Stimulated activated CD8-positive, alpha-beta memory T cell treated with anti-CD3 and anti-CD28 coated beads, Interleukin-2, amount 100 ng/mL, for 1 hour (primary cell): ENCODE results near the gene CD6.
"Not testable (repeated sequence)": the region's sequence is repeated elsewhere in the genome, so short reads cannot be mapped to it uniquely, and the experiment has no call there.

ENCODE experiments used
- DNase-seq, 2 donors: peaks; one replicate each; pipeline ENCODE4 v3.0.0-alpha.2; 2020; ENCODE audit warnings: low read depth in 2 of 2

Gene CD6

DNA sequence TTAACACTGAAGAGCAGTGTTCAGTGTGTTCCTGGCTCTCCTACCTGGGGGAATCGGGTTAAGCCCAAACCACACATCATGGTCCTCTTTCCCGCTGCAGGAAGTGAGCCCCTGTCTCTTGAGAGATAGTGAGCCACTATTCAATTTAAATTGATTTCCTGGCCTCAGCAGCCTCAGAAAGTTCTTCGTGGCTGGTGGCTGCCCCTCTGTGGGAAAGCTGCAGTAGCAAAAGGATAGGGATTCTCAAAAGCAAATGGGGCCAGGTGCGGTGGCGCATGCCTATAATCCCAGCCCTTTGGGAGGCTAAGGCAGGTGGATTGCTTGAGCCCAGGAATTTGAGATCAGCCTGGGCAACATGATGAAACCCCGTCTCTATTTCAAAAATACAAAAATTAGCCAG, 81.7 kb downstream of the CD6 start:
- no peak for DNase-seq

DNA sequence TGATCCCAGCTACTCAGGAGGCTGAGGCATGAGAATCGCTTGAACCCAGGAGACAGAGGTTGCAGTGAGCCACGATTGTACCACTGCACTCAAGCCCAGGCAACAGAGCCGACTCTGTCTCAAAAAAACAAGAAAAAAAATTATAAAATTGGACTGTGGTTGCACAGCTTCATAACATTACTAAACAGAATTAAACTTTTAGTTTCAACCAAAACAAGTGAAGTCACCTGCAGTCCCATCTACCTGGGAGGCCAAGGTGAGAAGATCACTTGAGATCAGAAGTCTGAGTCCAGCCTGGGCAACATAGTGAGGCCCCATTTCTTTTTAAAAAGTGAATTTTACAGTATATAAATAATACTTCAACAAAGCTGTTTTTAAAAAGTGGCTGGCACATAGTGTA, 83.0 kb downstream of the CD6 start:
- DNase-seq: no peak

DNA sequence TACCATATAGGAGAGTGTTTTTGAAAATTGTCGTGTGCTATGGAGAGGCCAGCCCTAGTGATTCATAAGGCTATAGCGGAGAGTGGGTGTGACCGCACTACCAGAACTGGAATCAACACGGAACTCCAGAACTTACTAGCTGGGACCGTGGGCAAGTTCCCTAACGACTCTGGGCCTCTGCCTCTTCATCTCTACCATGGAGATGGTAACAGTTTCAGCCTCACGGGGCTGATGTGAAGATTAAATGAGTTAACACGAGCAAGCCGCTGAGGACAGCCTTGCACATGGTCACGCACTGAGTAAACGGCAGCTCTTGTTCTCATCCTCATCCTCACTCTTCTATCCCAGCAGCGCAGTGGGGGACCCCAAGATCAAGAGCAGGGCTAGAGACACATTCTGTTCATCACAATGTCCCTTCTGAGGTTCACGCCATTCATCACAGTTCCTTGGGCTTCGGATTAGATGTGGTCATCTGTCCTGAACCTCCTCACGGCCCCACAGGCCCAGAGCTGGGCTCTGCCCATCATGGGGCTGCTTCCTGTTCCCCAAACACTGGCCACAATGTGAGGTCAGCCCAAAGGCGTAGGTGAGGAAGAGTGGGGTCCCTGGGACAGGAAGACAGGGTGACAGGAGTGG, 83.6 kb downstream of the CD6 start:
- no peak for DNase-seq

DNA sequence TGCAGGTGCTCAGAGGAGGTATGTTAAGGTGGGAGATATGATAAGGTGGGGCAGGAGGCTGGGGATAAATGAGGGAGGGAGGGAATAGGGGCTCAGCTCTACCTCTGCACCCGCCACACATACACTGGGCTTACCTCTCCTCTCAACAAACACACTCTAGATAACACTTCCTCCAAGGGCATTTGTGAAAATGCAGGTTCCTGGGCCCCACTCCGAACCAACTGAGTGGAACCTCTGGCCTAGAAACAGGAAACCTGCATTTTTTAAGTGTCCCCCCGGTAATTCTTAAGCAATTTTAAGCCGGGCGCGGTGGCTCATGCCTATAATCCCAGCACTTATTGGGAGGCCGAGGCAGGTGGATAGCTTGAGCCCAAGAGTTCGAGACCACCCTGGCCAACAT, 84.3 kb downstream of the CD6 start:
- no peak for DNase-seq

DNA sequence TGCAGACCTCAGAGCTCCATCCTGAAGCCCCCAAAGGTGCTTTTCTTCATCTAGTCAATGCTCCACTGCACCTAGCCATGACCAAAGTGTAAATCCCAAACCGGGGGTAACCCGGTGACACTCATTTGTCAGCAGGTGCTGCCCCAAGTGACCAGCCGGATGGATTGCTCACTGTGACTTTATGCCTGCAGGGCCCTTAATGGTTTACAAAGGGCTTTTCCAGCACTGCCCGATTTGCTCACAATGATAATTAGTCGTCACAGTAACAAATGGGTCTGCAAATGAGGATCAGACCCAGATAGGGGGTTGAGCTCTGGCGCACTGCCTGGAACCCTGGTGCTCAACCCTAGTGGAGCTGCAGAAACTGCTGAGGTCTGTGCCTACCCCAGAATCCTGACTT, 85.1 kb downstream of the CD6 start:
- no peak for DNase-seq

DNA sequence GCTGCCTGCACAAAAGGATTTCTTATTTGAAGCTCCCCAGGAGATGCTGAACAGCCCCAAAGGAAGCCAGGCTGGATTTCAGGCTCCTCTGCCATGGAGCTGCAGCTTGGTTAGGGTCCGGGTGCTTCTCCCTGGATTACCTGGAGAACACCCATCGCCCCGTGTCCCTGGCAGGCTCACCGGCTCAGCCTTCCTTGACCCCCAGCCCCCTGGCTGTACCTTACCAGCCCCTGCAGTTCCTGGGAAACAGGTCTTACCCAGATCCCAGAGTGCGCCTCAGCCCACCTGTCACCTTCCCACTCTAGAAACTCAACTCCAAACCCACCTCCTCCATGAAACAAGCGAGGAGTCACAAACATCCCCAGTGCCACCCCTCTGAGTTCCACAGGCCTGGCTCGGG, 85.5 kb downstream of the CD6 start:
- no peak for DNase-seq

DNA sequence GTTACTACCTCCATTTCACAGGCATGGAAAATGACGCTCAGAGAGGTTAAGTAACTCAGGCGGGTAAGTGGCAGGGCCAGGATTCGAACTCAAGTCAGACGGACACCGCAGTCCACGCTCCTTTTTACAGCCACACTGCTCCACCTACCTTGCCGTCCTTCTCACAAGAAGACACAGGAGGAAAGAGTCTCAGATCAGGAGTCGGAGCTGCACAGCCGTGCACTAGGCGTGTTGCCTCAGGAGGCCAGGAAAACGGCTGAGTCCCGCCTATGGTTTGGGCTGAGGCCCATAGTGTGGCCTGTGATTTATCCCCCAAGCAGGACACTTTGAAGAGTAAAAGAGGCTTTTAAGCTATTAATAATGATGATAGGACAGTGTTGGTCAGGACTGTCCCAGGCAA, 86.1 kb downstream of the CD6 start:
- DNase-seq: no peak

DNA sequence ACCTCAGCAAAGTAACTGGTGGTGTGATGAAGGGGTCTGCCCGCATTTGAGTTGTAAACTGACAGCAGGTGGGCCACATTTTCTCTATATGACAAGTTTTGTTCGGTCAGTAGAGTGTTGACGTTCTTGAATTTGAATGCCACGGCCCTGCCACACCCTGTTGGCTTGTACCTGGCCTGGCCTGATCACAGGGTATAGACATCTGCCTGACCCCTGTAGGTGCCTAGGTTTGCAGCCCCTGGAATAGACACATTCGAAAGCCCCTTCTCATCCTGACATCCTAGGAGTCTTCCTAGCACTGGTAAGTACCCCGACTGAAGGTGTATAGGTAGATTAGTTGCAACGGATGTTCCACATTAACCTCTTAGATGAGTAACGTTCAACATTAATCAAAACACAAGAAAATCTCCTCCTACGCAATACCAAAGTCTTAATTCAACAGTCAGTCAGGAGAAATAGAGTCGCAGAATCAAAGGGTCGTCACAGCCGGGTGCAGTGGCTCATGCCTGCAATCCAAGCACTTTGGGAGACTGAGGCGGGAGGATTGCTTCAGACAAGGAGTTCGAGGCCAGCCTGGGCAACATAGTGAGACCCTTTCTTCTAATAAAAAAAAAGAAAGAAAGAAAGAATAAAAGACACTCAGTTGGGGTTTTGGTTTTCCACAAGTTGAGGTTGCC, 87.2 kb downstream of the CD6 start:
- no peak for DNase-seq

DNA sequence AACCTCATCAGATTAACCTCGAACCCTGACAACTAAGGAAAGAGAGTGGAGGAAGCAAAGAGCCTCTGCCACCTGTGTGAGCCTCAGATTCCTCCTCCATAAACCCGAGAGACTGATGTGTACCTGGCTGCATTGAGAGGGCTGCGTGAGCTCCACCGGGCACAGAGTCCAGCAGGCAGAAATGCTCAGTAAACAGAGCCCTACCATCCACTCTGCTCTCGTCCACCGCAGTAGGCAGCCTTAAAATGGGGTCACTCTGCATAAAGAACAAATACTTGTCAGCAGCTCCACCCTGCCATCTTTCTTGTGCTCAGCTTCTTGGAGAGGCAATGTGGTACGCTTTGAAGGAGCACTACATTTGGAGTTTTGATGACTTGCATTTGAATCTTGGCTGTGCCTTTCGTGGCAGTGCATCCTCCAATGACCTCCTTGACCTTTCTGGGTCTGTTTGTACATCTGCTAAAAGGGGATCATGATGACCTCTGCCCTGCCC, 87.8 kb downstream of the CD6 start:
- no peak for DNase-seq

DNA sequence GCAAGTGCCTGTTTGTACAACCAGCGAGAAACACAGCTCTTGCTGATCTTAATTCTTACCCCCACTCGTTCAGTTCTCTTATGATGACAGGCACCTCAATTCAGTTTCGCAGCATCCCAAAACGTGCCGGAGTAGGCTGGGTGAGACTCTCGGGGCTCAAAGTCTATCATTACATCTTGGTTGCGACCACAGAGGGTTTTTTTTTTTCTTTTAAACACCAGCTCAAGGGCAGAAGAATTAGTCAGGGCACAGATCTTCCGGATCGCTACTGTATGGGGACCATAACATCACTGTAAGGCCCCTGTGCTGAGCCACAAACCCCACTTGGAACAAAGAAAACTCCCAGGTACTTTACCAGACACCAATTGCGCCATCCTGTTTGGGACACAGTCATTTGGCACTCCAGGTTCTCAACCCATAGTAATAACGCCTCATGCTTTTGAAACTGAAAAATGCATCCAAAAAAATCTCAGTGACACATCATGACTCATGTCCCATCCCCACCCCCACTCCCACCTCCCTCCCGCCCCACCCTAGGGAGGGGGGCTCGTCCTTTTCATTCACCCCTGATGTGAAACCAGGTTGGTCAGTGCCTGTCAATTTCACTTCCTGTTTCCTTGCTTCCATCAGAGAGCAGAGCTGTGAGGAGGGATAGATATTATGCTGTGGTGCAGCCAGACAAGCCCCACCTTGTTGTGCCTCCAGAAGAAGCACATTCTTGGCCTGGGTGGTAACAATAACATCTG, 89.8 kb downstream of the CD6 start:
- DNase-seq: peak; percentile 31 to 47

DNA sequence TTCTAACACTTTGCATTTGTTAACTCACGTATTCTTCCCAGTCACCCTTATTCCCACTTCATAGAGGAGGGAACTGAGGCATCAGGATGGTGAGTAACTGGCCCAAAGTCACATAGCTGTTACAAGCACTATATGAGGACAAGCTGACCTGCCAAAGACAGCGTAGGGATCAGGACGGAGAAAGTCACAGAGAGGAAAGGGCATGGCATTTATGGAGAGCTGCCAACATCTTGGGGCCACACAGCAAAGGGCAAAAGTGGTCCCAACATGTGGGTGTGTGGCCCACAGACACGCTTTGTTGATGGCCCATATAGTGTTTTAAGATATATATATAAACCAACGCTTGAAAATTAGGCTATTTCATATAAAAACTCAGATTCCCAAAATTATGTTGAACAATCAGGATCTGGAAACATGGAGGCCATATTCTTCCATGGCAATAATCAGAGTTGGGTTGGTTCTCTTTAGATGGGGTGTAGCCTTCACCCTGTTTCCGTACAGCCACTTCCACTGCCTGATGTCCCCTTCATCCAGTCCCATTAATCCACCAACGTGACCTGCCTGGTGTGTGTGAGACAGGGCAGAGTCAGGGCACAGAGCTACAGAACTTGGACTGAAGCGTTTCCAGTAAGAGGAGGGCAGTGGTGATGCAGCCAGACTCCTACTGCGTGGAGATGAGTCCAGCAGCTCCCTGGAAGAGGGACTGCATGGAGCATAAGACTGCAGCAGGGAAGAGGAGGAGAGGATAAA, 90.9 kb downstream of the CD6 start:
- no peak for DNase-seq

DNA sequence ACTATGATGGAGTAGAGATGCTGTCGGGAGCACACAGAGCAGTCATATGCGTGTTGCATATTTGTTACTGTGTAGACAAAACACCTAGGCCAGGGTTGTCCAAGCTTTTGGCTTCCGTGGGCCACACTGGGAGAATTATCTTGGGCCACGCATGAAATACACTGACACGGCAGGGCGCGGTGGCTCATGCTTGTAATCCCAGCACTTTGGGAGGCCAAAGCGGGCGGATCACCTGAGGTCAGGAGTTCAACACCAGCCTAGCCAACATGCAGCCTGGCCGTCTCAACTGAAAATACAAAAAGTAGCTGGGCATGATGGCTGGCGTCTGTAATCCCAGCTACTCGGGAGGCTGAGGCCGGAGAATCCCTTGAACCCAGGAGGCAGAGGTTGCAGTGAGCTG, 93.8 kb downstream of the CD6 start:
- not testable (repeated sequence) for DNase-seq

DNA sequence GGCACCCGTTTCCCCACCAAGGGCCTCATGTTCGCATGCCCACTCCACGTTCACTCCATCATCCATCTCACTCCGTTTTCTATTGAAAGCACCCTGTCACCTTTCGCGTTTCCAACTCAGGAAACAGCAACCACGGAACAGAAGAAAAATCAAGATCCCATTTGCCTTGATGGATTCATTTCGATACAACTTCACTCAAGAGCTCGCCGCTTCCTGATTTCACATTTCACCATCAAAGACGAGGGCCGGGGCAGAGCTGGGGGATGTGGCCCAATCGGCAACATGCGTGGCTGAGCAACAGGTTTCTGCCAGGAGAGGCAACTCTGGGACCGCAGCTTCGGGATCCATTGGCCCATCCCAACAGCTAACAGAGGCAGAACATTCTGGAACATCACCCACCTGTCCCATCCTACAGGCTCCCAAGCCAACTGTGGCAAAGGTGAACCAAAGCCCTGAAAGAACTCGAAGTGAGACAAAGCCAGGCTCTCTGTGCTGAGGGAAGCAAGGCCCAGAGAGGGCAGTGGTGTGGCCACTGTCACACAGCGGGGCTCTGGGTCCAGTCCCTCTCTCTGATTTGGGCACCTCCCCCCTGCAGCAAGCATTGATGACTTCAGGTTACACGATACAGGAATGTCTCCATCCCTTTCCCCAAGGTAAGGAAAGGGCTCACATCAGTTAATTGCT, 94.6 kb downstream of the CD6 start:
- no peak for DNase-seq

DNA sequence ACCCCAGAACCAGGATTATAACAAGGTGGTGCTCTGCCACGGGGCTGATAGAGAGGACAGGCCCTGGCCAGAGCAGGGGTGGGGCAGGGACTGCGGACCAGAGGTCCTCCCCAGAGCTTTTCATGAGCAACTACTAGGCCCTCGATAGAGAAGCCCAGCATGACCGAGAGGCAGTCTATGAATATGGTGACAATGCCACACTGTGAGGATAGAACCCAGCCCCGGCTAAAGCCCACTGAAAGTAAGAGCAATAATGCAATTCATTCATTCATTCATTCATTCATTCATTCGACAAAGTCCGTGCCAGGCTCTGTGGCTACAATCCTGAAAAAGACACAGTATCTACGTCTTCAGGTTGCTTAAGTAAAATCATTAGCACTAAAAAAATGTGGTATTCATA, 95.2 kb downstream of the CD6 start:
- no peak for DNase-seq

DNA sequence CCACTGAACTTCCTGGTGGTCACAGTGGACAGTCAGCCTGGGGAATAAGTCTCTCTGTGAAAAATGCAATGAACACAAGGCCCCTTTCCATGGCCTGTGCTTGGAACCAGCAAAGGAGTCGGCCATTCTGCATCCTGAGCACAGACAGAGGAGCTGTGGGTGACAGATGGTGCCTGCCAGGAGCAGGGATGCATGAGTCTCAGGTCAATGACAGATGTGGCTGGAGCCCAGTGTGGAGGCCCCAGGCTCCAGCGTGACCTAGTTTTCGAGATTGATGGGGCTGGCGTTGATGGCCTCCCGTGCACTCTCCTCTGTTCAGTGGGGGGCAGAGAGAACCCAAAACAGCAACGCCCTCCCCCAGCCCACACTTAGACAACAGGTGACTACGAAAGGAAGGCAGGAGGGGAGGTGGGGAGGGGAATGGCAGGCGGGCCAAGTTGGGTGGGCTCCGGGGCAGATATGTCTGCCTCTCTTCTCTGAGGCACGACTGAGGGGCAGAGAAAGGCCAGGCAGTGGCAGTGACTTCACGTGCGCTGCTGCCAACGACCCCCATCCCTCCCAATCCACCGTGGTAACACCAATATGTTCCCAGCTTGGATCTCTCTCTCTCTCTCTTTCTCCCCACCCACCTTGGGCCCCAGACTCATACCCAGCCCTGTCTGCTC, 96.4 kb downstream of the CD6 start:
- DNase-seq: no peak

DNA sequence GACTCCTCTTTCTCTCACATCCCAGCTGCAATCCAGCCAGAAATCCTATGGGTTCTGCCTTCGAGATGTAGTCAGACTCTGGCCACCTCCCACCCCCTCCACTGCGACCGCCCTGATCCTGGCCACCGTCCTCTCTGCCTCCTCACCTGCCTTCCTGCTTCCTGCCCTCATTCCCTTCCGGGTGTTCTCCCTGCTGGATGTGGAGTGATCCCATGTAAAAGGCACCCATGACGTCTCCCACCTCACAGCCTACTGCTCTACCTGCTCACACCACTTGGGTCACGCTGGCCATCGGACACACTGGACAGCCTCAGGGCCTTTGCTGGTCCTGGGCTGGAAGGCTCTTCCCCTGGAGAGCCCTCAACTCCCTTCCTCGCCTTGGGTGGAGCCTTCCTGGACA, 97.1 kb downstream of the CD6 start:
- no peak for DNase-seq

DNA sequence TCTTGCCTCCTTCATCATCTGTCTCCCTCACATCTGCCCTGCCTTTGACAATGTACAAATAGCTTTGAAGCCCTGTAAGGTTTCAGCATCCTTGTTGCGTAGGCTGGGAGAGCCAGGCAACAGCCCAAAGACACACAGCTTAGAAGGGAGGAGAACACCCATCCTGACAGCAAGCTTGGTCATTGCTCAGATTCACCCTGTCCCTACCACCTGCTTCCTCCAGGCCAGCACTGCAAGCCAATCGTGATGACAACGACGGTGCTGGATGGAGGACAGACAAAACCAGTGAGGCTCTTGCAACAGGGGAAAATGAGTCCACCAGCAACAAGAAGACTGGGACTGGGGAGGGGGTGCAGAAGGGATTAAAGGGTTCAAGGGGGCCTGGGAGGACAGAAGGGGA, 97.9 kb downstream of the CD6 start:
- no peak for DNase-seq
